HK-2 (cell line): ENCODE data around the gene MFAP4.

ENCODE experiments used
- DNase-seq: peaks from one replicate; pipeline ENCODE4 v3.0.0-alpha.2; 2018; ENCODE audit not compliant: unreplicated experiment

The MFAP4 gene

DNA sequence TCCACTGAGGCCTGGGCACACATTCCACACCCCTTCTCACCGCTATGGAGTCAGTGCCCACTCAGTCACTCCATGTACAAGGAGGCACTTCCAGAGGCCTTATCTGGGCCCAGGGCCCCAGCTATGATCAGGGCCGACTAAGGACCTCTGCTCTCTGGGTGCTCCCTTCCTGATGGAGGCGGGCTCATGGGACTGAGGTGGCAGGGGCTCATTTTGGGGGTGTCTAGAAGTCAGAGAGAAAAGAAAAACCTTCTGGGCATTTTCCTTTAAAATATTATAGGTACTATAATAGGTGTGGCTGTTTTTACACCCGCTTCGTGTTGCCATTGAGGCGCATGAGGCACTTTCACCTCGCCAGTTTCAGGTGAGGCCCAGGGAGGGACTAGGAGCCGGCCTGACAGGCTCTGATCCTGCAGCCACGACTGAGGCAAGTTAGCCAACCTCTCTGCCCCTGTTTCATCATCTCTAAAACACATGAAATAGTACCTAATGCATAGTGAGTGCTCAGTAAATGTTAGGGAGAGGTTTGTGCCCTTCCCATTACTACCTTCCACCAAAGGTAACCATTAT is 38.8 kb downstream of the MFAP4 start:
- DNase-seq = no peak

DNA sequence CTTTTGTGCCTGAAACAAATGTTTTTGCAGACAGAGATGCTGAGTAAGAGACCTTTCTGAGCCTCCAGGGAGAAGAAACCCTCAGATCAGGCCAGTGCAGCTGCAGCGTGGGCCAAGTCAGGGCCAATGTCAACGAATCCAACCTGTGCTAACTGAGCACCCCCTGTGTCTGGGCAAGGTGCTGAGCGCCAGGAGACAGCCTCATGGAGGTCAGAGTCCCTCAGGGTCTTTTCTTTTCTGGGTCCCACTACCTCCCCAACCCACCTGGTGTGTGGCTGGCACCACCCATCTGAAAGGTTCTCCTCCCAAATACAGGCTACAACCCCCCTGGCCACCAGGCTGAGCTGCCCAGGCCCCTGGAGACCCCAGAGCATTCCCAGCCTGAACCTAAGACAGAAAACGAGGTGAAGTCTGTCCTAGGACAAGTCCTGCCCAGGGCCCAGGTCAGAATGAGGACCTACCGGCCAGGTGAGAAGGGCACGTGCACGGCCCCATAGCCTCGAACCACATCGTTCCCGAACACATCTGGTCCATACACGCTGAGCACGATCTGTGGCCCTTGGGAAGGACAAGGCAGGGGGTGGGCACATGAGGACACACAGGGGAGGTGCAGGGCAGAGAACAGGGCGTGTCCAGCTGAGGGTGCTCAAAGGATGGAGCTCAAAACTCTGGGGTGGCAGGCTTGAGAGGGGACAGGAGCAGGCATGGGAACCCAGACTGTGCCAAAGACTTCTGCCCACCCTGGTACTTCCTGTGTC is 39.5 kb downstream of the MFAP4 start:
- no peak for DNase-seq

GRCh38 chr17:19346351-19347255 is 40.4 kb downstream of the MFAP4 start:
- DNase-seq = no peak

- DNase-seq = no peak
These were observed 41.3 kb downstream of the MFAP4 start for GRCh38 chr17:19345486-19346350.

GRCh38 chr17:19345067-19345460 is 41.9 kb downstream of the MFAP4 start:
- no peak for DNase-seq

DNA sequence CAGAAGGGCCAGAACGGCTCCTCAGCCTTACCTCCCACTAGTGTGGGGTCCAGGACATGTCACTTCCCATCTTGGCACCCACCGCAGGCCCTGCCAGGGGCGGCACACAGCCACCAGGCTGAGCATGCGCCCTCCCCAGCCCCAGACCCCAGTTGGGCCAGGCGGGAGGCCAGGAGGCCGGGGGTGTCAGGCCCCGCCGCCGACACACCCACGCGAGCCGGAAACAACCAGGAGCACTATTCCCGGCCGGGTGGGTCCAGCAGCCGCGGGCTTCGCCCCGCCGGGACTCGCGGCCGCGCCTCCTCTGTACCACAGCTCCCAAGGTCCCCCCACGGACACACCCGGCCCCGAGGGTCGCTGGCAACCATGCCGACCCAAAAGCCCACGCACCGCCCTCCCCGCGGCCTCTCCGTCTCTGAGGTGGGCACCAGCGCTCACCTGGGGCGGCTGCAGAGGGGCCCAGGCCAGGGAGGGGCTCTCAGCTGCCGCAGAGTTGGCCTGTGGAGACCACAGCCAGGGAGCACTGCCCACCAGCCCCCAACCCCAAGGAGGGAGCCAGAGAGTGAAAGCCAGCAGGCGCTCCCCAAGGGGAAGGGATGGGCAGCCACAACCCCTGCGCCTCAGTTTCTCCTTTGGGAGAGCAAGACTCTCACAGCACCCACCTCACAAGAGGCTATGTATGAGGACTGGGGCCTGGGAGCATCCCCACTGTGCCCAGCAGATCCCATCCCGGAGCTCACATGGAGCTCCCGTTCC is 42.5 kb downstream of the MFAP4 start:
- DNase-seq = no peak

GRCh38 chr17:19343671-19344151 is 43.3 kb downstream of the MFAP4 start:
- DNase-seq = no peak

DNA sequence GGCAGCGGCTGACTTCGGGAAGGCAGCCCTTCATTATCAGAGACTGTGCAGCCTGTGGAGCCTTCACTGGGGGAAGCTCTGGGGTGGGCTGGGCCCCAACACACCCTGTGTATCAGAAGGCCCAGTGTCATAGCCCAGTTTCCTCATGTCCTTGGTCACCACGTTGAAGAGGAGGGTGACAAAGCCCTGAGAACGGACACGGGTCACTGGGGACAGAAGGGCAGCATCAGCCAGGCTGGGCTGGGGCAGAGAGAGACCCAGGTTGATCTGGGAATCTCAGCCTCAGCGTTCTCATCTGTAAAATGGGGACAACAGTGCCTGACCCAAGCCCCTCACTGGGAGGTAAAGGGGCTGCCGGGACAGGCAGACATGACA is 43.7 kb downstream of the MFAP4 start:
- no peak for DNase-seq

DNA sequence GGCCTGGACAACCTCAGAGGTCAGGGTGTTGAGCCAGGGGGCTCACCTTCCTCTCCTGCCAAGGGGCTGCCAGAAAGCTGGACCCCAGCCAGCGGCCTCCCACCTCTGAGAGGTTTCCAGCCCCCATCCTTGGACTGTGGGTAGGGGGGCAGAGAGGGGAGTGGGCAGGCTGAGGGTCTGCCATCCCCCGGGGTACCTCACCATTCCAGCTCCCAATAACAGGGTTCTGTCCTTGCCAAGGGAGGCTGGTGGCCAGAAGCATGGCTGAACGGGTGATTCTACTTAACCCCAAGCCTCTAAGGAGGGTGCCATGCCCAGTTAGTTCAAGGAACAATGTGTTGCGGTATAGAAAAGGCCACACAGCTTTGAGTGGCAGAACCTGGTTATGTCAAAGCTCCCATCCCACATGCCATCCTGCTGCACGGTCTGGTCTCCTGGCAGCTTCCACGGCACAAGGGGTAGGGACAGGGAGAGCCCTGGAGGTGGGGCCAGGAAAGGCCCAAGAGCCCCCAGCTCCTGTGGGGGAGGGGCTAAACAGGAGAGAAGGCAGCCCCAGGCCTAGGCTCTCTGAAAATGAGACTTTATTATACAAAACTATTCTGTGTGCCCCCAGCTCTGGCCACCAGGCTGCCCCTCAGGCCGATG is 44.3 kb downstream of the MFAP4 start:
- DNase-seq = no peak

DNA sequence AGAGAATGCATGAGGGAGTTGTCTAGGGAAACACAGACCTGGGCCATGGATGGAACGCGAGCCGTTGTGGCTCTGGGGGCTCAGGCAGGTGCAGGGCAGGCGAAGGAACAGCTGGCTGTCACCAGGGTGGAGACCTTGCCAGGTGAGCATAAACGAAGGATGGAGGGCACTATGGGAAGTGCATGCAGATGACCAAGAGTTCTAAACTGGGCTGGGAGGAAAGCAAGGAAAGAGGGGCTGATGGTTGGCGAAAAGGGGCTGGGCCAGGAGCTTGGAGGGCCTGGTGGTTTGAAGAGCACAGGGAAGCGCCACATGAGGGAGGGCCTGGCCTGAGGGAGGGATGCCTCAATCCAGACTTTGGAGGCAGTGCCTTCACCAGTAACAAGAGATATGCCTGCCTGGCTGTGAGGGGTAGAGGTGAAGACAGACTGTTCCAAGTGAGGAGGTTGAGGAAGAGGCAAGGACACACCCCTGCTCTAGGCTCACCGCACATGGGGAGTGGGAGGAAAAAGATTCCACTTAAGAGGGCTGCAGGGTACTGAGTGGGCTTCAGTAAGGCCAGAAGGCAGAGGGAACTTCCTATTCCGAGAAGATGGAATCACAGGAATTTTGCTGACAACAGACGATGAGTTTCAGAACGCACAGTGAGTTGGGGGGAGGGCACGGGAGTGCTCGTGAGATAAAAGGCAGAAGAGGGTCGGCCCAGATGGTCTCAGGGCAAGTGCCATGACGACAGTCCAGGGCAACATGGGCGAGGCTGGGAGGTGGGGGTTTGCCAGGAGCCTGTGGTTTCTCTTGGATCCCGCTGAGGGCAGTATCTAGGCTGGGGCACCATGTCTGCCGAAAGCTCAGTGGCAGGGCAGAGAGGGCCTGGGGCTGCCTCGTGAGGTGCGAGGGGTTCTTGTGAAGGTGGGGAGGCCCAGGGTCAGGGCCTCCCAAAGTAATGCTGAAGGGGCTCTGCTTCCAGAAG is 45.1 kb downstream of the MFAP4 start:
- no peak for DNase-seq

- no peak for DNase-seq
These were observed 45.8 kb downstream of the MFAP4 start for GRCh38 chr17:19341211-19341631.

GRCh38 chr17:19339341-19339815 is 47.6 kb downstream of the MFAP4 start:
- no peak for DNase-seq

GRCh38 chr17:19338031-19338990 is 48.7 kb downstream of the MFAP4 start:
- DNase-seq = peak; percentile 43

GRCh38 chr17:19337712-19338023 is 49.3 kb downstream of the MFAP4 start:
- DNase-seq = no peak

DNA sequence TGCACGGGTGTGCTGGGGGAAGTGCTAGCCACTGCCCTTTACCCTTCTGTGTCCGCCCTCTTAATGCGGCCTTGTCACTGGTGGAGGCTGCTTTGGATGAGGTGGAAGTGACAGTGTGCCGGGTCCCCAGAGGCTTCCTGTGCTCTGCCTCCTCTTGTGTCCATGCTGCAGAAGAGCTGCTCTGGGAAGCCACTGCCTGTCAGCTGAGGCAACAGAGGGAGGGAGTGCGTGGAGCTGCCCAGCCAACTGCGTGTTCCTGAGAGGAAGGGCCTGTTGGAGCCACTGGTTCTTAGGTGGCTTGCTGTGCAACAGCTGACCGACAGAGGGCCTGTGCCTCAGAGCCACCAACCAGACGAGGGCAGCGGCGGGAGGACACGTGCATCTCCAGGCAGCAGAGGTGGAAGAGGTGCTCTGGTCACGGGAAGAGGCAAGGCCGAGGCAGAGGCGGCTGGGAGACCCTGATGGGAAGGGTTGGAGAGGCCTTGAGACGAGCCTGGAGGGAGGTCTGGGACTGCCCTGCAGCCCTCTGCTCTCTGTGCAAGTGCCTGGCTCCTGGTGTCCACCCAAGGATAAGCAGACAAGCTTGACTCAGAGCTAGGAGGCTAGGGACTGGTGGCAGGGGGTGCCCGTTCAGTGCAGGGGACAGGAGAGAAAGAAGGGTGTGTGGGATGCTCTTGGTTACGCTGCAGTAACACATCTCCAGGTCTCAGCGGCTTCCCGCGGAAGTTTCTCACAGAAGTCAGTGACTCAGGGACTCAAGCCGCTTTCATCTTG is 49.9 kb downstream of the MFAP4 start:
- no peak for DNase-seq

DNA sequence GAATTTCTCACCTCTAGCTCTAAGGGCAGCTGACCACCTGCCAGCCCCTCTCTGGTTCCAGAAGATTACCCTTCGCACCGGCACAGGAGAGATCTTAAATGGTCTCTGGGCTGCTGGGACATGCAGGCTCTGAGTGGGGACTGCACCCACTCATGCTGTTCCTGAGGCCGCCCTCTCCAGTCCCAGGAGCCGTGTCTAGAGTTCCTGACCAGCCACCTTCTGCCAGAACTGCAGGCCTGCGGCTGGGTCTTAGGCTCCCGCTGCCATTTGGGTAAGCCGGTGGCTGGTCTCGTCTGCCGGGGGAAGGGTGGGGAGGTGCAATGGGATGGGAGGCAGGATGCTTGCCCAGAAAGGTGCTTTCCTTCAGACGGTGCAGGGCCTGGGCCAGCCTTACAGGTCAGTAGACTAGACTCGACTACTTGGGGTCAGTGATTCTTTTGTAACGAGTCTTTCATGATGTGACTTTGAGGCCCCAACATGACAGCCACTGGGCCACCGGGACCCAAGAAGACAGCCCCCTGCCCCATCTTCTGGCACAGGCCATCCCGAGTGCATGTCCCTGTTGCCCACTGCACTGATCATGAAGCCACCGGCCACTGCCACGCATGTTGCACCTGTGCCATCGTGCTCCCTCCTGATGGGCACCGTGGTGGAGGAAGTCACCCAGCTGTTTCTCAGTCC is 50.9 kb downstream of the MFAP4 start:
- DNase-seq = no peak

DNA sequence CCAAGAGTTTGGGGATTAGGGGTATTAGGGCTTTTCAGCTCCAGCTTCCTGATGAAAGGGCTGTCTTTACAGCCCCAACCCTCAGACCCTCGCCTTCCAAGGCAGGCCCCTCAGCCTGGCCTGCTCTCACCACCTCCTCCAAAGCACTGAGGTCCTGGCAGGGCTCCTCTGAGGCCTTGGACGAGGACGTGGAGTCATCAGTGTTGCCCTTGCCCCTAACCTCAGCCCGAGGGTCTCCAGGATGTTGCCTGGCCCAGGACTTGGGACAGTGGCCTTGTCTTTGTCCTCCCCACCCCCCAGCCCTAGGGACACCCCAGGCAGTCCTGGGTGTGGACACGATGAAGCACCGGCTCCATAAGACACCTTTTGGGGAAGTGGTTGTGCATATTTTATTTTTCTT is 52.7 kb downstream of the MFAP4 start:
- no peak for DNase-seq
